HepG2 (cell line): Measurements from ENCODE around the gene PPOX. TPM values are rescaled to one million over a fixed set of nuclear protein-coding genes. Genes with fewer than 3 reads are reported as not detected.

Experiments used
- EEA1 ChIP-seq: sonication (generic); formaldehyde crosslinking; IDR thresholded peaks from 2 replicates; pipeline ENCODE4 v1.5.1; 2020; ENCODE audit warnings: mild to moderate bottlenecking, missing genetic modification reagents, borderline replicate concordance
- GTF3A ChIP-seq: sonication (generic); formaldehyde crosslinking; conservative IDR thresholded peaks from 2 replicates; pipeline ENCODE4 v1.4.0; 2020; ENCODE audit warnings: mild to moderate bottlenecking, missing genetic modification reagents
- PHB2 ChIP-seq: fragments of 450-650 bp; IDR thresholded peaks from 2 replicates; pipeline ENCODE4 v1.6.1; 2018; ENCODE audit not compliant: partially characterized antibody
- PLRG1 ChIP-seq: fragments of 450-650 bp; conservative IDR thresholded peaks from 2 replicates; pipeline ENCODE4 v1.6.1; 2016
- RXRB ChIP-seq: IDR thresholded peaks from 2 replicates; pipeline ENCODE4 v1.6.1; 2016; ENCODE audit warnings: borderline replicate concordance, missing genetic modification reagents, missing compliant biosample characterization
- SMC3 ChIP-seq: IDR thresholded peaks from 2 replicates; pipeline ENCODE4 v1.6.1; 2011; ENCODE audit warnings: low read length, improper control_type of control experiment
- SNRNP70 ChIP-seq: fragments of 200-400 bp; formaldehyde crosslinking; IDR thresholded peaks from 2 replicates; pipeline ENCODE4 v1.6.1; 2017; ENCODE audit warnings: mild to moderate bottlenecking, low read depth, low read length, moderate library complexity
- TBX2 ChIP-seq: sonication (generic); formaldehyde crosslinking; IDR thresholded peaks from 2 replicates; pipeline ENCODE4 v1.5.0; 2020; ENCODE audit warnings: missing genetic modification reagents, mild to moderate bottlenecking, borderline replicate concordance
- TBX3 ChIP-seq: fragments of 450-650 bp; IDR thresholded peaks from 2 replicates; pipeline ENCODE4 v1.6.1; 2017; ENCODE audit warnings: antibody characterized with exemption, mild to moderate bottlenecking, inconsistent platforms, borderline replicate concordance
- ZNF253 ChIP-seq: sonication (generic); formaldehyde crosslinking; IDR thresholded peaks from 2 replicates; pipeline ENCODE4 v1.8.0; 2022; ENCODE audit warnings: mild to moderate bottlenecking, missing genetic modification reagents, borderline replicate concordance
- ZNF260 ChIP-seq: sonication (generic); formaldehyde crosslinking; IDR thresholded peaks from 2 replicates; pipeline ENCODE4 v1.4.0; 2020; ENCODE audit warnings: missing genetic modification reagents, low read depth, mild to moderate bottlenecking, borderline replicate concordance
- ZNF446 ChIP-seq: sonication (generic); formaldehyde crosslinking; IDR thresholded peaks from 2 replicates; pipeline ENCODE4 v1.5.0; 2020; ENCODE audit warnings: mild to moderate bottlenecking, missing genetic modification reagents
- ZNF460 ChIP-seq: sonication (generic); formaldehyde crosslinking; IDR thresholded peaks from 2 replicates; pipeline ENCODE4 v1.5.1; 2020; ENCODE audit warnings: missing genetic modification reagents, mild to moderate bottlenecking, borderline replicate concordance
- ZSCAN25 ChIP-seq: sonication (generic); formaldehyde crosslinking; IDR thresholded peaks from 2 replicates; pipeline ENCODE4 v1.8.0; 2022; ENCODE audit warnings: mild to moderate bottlenecking, missing genetic modification reagents
- polyA plus RNA-seq, 8 experiments: library from polyadenylated mRNA; depleted of rRNA in 3 of 8; stranded (reverse) in 7 of 8; unstranded in 1 of 8; fragments of >200 nt; fragmentation: Illumina TruSeq in 4 of 8; extraction: Trizol in 4 of 8; gene quantifications; 2 replicates each; pipeline versions ENCODE4 v1.2.1 to v1.2.3, GENCODE V29; 2011 to 2016; ENCODE audit warnings: low read depth in 4 of 8, missing spikeins in 1 of 8, mixed read lengths in 1 of 8; ENCODE audit not compliant: insufficient read depth in 1 of 8
- total RNA-seq, 5 experiments: library from RNA; depleted of rRNA; stranded (reverse); fragments of >200 nt; fragmentation: Illumina TruSeq; extraction: Trizol; gene quantifications; 2 replicates each; pipeline ENCODE4 v1.2.3, GENCODE V29; 2016; ENCODE audit warnings: low read depth in 1 of 5
- TF ChIP-seq, protein P1 (sequence below): sonication (generic); formaldehyde crosslinking; IDR thresholded peaks from 2 replicates; pipeline ENCODE4 v1.4.0; 2020; ENCODE audit warnings: mild to moderate bottlenecking, missing genetic modification reagents
- TF ChIP-seq, protein P2 (sequence below): sonication (generic); formaldehyde crosslinking; IDR thresholded peaks from 2 replicates; pipeline ENCODE4 v1.4.0; 2020; ENCODE audit warnings: mild to moderate bottlenecking, low read depth, missing genetic modification reagents
- TF ChIP-seq, protein P3 (sequence below): sonication (generic); formaldehyde crosslinking; IDR thresholded peaks from 2 replicates; pipeline ENCODE4 v1.9.0; 2021; ENCODE audit warnings: missing genetic modification reagents, borderline replicate concordance

PPOX gene
- total and polyA plus RNA-seq, 2 of the 13 experiments (the other 11 are each of a cell fraction or from before 2014, with no cell fraction given) = 15.5 to 27.7 TPM

DNA sequence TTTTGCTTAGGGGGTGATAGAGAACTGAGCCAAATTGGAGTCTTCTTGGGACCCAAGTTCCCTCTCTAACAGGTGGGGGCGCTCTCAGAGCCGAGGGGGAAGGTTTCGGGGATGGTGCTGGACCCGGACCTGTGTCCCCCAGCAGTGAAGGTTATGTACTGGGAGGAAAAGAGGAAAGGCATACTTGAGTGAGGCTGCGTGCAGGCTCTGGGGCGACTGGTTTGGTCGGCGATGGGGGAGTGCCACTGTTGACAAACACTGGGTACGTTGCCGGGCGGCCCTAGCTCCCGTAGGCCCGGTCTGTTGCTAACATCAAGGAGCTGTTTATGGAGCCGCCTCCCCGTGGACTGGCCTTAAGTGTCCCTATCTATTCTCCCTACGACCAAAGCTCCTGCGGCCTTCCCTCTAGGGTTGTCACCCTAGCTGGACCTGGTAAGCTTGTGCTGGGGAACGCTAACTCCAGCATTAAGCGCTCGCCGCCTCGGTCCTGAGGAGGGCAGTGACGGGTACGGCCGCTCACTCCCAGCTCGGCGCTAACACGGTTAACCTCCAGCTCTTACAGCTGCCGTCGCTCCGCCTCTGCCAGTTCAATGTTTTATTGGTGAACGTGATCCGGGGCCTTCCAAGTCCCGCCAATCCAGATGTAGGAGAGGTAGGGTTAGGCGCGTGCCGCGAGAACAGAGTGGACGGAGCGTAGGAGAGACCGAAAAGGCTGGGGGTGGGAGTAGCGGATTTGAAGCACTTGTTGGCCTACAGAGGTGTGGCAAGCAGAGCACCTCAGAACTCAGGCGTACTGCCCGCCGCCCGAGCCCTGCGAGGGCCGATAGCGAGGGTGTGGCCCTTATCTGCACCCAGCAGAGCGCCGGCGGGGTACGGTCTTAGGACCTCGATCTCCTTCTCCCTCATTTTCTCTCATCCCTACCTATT lies at the start of gene PPOX (continued):
- no peak for TF ChIP-seq PLRG1
- TF ChIP-seq, protein P1, sequence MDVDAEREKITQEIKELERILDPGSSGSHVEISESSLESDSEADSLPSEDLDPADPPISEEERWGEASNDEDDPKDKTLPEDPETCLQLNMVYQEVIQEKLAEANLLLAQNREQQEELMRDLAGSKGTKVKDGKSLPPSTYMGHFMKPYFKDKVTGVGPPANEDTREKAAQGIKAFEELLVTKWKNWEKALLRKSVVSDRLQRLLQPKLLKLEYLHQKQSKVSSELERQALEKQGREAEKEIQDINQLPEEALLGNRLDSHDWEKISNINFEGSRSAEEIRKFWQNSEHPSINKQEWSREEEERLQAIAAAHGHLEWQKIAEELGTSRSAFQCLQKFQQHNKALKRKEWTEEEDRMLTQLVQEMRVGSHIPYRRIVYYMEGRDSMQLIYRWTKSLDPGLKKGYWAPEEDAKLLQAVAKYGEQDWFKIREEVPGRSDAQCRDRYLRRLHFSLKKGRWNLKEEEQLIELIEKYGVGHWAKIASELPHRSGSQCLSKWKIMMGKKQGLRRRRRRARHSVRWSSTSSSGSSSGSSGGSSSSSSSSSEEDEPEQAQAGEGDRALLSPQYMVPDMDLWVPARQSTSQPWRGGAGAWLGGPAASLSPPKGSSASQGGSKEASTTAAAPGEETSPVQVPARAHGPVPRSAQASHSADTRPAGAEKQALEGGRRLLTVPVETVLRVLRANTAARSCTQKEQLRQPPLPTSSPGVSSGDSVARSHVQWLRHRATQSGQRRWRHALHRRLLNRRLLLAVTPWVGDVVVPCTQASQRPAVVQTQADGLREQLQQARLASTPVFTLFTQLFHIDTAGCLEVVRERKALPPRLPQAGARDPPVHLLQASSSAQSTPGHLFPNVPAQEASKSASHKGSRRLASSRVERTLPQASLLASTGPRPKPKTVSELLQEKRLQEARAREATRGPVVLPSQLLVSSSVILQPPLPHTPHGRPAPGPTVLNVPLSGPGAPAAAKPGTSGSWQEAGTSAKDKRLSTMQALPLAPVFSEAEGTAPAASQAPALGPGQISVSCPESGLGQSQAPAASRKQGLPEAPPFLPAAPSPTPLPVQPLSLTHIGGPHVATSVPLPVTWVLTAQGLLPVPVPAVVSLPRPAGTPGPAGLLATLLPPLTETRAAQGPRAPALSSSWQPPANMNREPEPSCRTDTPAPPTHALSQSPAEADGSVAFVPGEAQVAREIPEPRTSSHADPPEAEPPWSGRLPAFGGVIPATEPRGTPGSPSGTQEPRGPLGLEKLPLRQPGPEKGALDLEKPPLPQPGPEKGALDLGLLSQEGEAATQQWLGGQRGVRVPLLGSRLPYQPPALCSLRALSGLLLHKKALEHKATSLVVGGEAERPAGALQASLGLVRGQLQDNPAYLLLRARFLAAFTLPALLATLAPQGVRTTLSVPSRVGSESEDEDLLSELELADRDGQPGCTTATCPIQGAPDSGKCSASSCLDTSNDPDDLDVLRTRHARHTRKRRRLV (CRISPR knock-in tag) = peak; percentile 57; the same call in 1 of the 2 replicates
- peak; percentile 23; the same call in 1 of the 2 replicates for TF ChIP-seq TBX3
- no peak for TF ChIP-seq RXRB
- no peak for TF ChIP-seq ZNF260
- no peak for TF ChIP-seq GTF3A
- peak; percentile 86 for TF ChIP-seq TBX2
- TF ChIP-seq, protein P2, sequence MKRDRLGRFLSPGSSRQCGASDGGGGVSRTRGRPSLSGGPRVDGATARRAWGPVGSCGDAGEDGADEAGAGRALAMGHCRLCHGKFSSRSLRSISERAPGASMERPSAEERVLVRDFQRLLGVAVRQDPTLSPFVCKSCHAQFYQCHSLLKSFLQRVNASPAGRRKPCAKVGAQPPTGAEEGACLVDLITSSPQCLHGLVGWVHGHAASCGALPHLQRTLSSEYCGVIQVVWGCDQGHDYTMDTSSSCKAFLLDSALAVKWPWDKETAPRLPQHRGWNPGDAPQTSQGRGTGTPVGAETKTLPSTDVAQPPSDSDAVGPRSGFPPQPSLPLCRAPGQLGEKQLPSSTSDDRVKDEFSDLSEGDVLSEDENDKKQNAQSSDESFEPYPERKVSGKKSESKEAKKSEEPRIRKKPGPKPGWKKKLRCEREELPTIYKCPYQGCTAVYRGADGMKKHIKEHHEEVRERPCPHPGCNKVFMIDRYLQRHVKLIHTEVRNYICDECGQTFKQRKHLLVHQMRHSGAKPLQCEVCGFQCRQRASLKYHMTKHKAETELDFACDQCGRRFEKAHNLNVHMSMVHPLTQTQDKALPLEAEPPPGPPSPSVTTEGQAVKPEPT (CRISPR knock-in tag) = no peak
- TF ChIP-seq ZNF460 (CRISPR knock-in tag) = no peak; the same call in 1 of the 2 replicates
- no peak for TF ChIP-seq EEA1 (CRISPR knock-in tag)
- TF ChIP-seq ZNF446 (CRISPR knock-in tag) = no peak
- TF ChIP-seq SNRNP70 = no peak
- no peak for TF ChIP-seq SMC3
- TF ChIP-seq, protein P3, sequence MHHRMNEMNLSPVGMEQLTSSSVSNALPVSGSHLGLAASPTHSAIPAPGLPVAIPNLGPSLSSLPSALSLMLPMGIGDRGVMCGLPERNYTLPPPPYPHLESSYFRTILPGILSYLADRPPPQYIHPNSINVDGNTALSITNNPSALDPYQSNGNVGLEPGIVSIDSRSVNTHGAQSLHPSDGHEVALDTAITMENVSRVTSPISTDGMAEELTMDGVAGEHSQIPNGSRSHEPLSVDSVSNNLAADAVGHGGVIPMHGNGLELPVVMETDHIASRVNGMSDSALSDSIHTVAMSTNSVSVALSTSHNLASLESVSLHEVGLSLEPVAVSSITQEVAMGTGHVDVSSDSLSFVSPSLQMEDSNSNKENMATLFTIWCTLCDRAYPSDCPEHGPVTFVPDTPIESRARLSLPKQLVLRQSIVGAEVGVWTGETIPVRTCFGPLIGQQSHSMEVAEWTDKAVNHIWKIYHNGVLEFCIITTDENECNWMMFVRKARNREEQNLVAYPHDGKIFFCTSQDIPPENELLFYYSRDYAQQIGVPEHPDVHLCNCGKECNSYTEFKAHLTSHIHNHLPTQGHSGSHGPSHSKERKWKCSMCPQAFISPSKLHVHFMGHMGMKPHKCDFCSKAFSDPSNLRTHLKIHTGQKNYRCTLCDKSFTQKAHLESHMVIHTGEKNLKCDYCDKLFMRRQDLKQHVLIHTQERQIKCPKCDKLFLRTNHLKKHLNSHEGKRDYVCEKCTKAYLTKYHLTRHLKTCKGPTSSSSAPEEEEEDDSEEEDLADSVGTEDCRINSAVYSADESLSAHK (CRISPR knock-in tag) = no peak
- TF ChIP-seq PHB2 = no peak
- TF ChIP-seq ZNF253 = no peak
- peak; percentile 87 for TF ChIP-seq ZSCAN25 (CRISPR knock-in tag)
